HCT116 (cell line): ENCODE measurements around the gene HPDL.

Experiments used
- CEBPB ChIP-seq: IDR thresholded peaks from 2 replicates; pipeline ENCODE4 v1.6.1; 2012; ENCODE audit warnings: low read depth
- CTCF ChIP-seq, 3 experiments: fragments of 200-600 bp in 1 of 3; sonication (generic) in 1 of 3; IDR thresholded peaks in 2 of 3; conservative IDR thresholded peaks in 1 of 3; 2 replicates each; pipeline ENCODE4 v1.5.1; 2012 to 2017; ENCODE audit warnings: low read depth in 2 of 3, low read length in 2 of 3, antibody characterized with exemption in 1 of 3, borderline replicate concordance in 1 of 3, control low read depth in 1 of 3, mild to moderate bottlenecking in 1 of 3, mixed read lengths in 1 of 3, mixed run types in 1 of 3, moderate library complexity in 1 of 3; ENCODE audit not compliant: insufficient read depth in 1 of 3
- EZH2 ChIP-seq: fragments of 200-600 bp; sonication (generic); IDR thresholded peaks from 2 replicates; pipeline ENCODE4 v1.6.1; 2017; ENCODE audit warnings: antibody characterized with exemption, mixed run types
- POLR2AphosphoS5 ChIP-seq: IDR thresholded peaks from 2 replicates; pipeline ENCODE4 v1.6.1; 2011; ENCODE audit warnings: mild to moderate bottlenecking, low read depth, low read length, moderate library complexity
- SRF ChIP-seq: IDR thresholded peaks from 2 replicates; pipeline ENCODE4 v1.6.1; 2012; ENCODE audit warnings: low read depth
- ZFX ChIP-seq: fragments of 450-650 bp; IDR thresholded peaks from 2 replicates; pipeline ENCODE4 v1.6.1; 2017
- TF ChIP-seq, protein P1 (sequence below): IDR thresholded peaks from 2 replicates; pipeline ENCODE4 v1.6.1; 2012

GRCh38 chr1:45351508-45351907, 24.8 kb downstream of the HPDL start:
- TF ChIP-seq, protein P1, sequence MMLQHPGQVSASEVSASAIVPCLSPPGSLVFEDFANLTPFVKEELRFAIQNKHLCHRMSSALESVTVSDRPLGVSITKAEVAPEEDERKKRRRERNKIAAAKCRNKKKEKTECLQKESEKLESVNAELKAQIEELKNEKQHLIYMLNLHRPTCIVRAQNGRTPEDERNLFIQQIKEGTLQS: no peak
- no peak for TF ChIP-seq POLR2AphosphoS5
- TF ChIP-seq ZFX: no peak
- no peak for TF ChIP-seq CTCF (IDR thresholded peaks at IDR 0.05 in 2 of 3, conservative IDR thresholded peaks at IDR 0.05 in 1 of 3; ENCODE audit: borderline replicate concordance in 1 of 3, insufficient read depth in 1 of 3, low read depth in 2 of 3, low read length in 2 of 3)
- TF ChIP-seq EZH2: no peak
- TF ChIP-seq CEBPB: no peak
- no peak for TF ChIP-seq SRF
